GM19043 (cell line): ENCODE measurements around the gene GLIS1.

Source experiments
- ATAC-seq: cut with Tn5 transposase; IDR thresholded peaks from one replicate; pipeline ENCODE4 v1.9.1; 2021; ENCODE audit warnings: low read depth; ENCODE audit not compliant: unreplicated experiment

Gene GLIS1

GRCh38 chr1:53518775-53519174 lies 220.2 kb downstream of the GLIS1 start:
- no peak for ATAC-seq

GRCh38 chr1:53517821-53518352 lies 221.1 kb downstream of the GLIS1 start:
- no peak for ATAC-seq

DNA sequence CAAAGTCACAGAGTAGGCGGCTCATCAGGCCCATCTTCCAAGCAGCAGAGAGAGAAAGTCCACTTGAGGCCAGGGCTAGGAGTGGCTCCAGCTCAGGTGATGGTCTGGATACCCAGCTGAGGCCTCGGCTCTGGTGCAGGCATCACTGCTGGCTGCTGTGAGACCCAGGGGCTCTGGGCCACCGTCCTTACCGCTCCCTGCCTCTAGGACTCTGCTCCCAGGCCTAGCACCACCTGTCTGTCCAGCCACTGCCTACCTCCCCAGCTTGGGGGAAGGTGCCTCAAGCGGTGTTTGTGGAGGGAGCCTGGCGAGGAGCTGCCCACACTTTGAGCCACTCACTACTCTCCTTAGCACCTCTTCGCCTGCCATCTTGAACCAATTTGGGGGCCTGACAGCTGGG lies 221.9 kb downstream of the GLIS1 start:
- ATAC-seq, result no peak

DNA sequence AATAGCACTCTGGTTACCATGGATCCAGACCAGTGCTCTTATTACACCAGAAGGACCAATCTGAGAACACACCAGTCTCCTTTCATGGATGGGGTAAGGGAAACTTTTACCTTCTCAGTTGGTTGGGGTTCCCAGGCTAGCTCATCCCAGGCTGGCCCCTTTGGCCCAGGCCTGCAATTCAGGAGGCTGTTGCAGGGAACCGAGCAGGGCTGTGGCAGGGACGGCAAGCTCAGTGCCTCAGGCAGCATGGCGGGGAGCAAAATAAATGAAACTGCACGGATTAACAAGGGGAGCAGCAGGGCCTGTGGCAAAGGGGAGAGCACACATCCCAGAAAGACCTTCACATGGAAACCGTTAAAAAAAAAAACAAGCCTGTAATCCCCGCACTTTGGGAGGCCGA lies 222.8 kb downstream of the GLIS1 start:
- no peak for ATAC-seq

DNA sequence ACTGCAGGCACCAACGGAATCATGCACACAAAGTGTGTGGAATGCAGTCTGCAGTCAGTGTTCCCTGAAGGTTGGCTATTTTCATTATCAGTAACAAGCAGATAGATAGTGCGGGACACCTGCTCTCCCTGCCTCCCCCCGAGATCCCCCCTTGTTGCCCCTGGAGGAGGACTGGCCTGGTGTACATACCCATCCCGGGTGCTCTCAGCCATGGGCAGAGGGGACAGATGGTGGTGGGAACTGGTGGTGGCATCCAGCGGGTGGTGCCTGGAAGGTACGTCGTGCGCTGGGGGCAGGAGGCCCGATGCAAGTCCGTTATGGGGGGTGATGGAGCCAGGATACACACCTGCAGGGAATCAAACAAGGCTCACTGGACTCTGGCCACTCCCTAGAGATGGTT lies 224.5 kb downstream of the GLIS1 start:
- ATAC-seq, result no peak

DNA sequence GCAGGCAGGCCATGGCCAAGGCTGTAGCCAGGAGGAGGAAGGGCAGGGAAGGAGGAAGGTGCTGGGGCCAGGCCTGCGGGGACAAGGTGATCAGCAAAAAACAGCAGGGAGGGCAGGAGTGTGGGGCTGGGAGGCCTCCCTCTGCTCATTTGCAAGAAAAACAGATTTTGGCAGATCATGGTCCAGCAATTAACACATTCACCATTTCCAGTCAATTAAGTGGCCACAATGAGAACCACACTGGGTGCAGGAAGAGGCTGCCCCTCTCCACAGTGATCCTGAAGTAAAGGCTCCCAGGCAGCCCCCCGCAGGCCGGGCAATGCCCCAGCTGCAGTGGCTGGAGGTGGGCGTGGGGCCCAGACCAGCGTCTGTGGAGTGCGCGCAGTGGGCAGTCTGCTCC lies 225.1 kb downstream of the GLIS1 start:
- ATAC-seq, result no peak

DNA sequence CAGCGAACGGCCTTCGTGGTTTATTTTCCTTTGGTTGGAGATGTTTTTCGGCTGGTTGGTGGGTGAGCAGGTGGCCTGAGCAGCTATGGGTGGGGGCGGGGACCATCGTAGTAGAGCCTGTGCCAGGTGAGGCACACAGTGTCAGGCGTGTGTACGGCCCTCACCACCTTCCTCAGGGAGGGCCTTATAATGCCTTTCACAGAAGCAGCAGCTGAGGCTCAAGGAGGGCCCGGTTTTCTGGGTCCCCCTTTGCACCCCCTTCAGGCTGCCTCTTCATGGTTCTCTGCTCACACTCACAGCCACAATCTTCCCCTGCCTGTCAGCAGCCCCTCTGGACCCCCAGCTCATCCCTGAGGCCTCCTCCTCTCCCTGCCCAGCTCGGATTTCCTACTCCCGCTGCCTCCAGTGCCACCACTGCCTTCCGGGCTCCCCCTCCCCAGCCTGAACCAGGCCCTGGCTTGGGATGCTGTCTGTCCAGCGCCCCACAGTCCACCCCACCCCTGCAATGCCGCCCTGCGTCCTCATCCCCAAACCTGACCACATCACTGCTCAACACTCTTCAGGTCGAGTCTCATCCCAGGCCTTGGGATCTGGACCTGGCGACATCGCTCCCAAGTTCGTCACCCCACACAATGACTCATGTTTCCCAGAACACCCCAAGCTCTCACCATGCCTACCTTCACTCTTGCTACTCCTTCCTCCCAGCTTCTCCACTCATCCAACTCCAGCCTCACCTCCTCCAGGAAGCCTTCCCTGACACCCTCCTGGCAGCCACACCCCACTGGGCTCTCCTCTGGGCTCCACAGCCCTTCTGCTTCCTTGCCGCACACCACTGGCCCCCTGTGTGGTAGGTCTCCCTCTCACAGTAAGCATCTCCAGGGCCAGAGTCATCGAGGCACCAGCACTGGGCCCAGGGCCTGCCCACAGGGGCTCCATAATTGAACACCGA lies 225.9 kb downstream of the GLIS1 start:
- ATAC-seq, result no peak

- no peak for ATAC-seq
These were observed 226.8 kb downstream of the GLIS1 start for GRCh38 chr1:53511933-53512806.

DNA sequence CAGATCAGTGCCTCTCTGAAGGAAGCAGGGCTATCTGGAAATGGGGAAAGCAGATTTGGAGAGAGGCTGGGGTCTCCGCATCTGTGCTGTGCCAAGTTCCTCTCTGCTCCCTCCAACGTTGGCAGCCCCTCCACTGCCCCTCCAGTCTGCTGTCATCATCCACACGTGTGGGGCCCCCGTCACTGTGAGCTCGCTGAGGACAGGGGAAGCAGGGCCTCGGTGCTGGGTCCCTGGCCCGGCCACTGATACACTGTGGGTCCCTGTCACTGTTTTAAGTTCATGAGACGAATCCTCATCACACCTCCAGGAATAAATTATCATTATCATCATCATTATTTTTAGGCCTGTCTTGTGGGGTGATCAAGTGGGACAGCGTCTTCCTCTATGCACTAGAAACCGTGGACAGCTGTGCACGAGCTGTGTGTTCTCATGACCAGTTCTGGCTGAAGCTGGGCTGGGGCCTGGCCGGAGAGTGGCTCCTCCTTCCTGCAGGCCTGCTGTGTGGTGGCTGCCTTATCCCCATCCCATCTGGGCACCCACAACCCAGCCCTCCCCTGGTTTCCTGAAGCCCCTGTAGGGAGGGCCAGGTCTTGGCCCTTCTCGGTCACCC lies 227.5 kb downstream of the GLIS1 start:
- no peak for ATAC-seq

DNA sequence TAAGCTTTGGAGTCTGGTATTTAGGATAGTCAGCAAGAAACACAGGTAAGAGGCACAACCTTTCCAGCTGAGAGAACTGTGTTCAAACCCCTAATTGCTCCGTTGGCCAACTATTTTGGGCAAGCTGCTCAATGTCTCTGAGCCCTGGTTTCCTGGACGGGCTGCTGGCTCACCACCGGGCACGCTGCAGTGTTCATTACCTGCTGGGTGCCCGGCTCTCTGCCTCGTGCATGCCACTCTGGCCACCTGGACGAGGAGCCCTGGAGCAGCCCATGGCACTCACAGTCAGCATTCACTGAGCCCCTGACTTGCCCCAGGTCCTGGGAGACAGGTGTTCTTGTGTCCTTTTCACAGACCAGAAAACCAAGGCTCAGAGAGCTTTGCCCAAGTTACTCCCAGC lies 228.7 kb downstream of the GLIS1 start:
- no peak for ATAC-seq

- ATAC-seq, result no peak
These were observed 229.2 kb downstream of the GLIS1 start for GRCh38 chr1:53509775-53510174.

GRCh38 chr1:53508991-53509666 lies 229.8 kb downstream of the GLIS1 start:
- ATAC-seq, result no peak

GRCh38 chr1:53508056-53508990 lies 230.6 kb downstream of the GLIS1 start:
- no peak for ATAC-seq

DNA sequence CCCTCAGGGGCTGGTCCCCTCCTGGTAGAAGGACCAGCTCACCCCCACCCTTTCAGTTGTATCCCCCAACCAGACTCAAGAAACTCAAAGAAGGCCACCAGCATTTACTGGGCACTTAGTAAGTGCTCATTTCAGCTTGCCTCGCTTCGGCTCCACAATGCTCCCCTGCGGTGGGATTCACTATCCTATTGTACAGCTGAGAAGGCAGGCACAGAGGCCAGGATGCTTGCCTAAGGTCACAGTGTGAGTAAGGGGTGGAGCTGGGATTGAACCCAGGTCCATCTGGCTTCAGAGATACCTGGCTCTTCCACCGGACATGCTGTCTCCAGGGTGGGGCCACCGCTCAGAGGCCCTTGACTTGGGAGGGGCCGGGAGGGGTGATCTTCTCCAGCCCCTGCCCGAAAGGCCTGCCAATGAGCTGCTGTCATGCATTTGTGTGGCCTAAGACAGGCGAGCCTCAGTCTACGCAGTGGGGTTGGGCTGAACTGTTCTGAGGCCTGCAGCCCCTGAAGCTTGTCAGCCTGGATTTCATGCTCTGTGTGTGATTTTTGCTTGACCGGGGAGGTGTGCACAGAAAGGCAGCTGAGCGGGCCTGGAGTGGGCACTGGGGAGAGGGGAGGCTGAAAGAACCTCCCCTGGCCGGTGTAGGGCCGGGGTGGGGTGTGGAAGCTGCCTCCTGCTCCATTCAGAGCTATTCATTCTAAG lies 231.7 kb downstream of the GLIS1 start:
- no peak for ATAC-seq

- ATAC-seq, result no peak
These were observed 232.5 kb downstream of the GLIS1 start for GRCh38 chr1:53506355-53507050.

GRCh38 chr1:53505891-53506290 lies 233.1 kb downstream of the GLIS1 start:
- no peak for ATAC-seq

DNA sequence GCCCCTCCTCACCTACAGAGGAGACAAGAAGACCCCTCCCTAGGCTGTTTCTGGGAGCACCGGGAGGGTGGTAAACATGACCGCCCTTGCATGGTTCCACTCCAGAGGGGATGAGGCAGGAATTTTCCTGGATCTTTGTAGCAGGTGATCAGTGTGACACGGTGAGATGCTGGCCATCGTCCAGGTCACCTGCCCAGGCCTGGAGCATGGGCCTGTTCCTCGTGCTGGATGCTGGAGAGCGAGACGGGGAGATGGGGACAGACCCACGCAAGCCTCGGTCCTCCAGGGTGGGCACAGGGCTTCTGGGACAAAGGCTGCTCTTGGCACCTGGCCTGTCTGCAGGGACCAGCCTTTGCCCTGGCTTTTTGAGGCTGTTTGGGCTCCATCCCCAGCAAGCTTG lies 233.6 kb downstream of the GLIS1 start:
- no peak for ATAC-seq

DNA sequence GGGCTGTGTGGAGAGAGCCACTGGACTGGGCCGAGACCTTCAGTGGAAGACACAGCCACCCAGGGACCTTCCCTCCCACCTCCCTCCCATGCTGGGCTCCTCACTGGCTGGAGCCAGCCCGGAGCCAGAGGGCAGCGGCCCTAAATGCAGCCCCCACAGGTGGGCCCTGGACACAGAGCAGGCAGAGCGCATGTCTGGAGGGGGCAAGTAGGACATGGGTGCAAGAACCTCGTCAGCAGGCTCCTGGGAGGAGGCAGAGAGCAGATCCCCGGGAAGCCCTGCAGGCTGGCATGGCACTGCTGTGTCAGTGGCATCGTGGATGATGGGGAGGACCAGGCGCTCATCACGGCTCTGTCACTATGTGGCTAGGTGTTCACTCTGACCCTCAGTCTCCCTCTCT lies 234.1 kb downstream of the GLIS1 start:
- no peak for ATAC-seq
